GM18520 (cell line): ENCODE data around the gene MAOB.
"Not testable (repeated sequence)": the region's sequence is repeated elsewhere in the genome, so short reads cannot be mapped to it uniquely, and the experiment has no call there.

ENCODE experiments used
- ATAC-seq: cut with Tn5 transposase; IDR thresholded peaks from one replicate; pipeline ENCODE4 v1.9.1; 2021; ENCODE audit not compliant: unreplicated experiment

The MAOB gene

DNA sequence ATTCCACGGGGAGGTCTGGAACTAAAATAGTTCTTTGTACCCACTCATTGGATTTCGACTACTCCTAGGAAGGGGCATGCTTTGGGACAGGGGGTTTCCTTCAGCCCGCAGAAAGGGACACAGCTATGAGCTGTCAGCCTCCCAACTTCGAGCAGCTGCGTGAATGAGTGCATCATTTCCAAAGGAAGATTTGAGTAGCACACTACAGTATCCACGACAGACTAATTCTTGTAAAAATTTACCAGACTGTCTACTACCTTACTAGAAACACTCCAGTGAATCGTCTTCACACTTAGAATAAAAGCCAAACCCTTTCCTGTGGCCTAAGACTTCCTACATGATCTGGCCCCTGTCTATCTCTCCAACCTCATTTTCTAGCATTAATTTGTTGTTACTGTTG, 124.2 kb downstream of the MAOB start:
- no peak for ATAC-seq

GRCh38 chrX:43756076-43756475, 126.2 kb downstream of the MAOB start:
- no peak for ATAC-seq

- no peak for ATAC-seq
Measured at GRCh38 chrX:43753637-43754036, 128.6 kb downstream of the MAOB start.

DNA sequence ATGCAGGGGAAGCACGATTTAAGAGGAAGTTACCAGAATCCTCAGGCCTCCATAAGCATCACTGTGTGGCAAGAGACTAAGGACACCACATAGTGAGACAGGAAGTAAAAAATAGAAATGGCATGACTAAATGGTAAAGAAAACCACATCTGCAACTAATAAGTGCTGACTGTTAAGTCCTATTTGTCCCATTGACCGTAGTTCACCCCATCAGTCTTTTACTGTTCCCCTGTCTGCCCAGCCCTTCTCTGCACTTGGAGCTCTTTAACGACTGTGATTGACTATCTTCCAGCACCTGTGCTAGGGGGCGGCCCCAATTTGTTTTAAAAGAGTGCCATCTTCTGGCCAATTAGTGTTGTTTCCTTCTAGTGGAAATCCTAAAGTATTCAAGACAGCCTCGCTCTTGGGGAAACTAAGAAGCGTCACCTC, 132.0 kb downstream of the MAOB start:
- ATAC-seq: no peak

DNA sequence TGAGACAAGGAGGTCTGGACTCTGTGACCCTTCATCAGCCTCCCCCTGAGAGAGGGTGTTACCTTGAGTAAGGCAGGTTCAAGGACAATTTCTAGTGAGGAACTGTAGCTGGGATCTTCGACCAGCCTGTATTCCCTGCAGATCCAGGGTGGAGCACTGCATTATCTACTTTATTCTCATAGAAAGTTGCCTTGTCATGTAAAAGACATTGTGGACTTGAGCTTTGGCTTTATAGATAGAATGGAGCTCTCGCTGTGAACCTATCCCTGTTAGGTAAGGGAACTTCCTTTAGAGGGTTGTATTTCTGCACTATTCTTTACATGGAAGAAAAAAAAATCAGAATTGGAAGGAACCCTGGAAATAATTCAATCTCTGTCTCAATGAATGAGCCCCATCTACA, 134.8 kb downstream of the MAOB start:
- no peak for ATAC-seq

DNA sequence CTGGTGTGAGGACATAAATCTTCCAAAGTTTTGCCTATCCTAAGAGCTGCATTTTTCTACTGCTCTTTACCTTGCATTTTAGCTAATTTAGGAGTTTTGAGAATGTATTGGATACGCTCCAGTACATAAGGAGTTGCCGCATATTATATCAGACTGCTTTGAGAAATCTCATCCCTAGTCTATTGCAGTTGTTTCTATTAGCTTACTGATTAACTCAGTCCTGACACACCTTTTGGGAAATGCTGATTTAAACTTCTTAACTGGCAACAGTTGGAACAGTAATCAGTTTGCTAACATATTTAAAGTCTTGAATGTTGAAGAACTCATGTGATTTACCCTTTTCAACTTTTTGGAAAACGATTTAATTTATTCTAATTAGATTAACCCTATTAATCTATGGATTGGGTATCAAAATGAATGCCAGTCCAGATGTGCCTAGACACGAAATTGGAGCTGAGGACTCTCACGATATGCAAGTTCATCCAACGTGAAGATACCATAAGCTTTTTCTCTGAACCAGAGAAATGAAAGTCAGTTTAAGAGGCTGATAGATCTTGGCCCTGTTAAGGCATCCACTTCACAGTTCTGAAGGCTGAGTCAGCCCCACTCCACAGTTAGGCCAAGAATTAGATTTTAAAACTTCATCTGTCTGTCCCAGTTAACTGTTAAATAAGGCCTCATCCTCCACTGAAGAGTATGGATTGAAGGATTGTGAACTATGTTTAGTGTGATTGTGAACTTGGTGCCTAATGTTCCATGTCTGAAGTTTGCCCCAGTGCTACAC, 136.1 kb downstream of the MAOB start:
- no peak for ATAC-seq

DNA sequence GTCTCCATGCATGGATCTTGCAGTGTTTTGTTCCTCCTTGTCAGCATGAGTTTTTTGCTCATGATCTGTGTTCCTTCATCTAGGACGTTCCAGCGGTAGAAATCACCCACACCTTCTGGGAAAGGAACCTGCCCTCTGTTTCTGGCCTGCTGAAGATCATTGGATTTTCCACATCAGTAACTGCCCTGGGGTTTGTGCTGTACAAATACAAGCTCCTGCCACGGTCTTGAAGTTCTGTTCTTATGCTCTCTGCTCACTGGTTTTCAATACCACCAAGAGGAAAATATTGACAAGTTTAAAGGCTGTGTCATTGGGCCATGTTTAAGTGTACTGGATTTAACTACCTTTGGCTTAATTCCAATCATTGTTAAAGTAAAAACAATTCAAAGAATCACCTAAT, 138.0 kb downstream of the MAOB start:
- ATAC-seq: no peak

DNA sequence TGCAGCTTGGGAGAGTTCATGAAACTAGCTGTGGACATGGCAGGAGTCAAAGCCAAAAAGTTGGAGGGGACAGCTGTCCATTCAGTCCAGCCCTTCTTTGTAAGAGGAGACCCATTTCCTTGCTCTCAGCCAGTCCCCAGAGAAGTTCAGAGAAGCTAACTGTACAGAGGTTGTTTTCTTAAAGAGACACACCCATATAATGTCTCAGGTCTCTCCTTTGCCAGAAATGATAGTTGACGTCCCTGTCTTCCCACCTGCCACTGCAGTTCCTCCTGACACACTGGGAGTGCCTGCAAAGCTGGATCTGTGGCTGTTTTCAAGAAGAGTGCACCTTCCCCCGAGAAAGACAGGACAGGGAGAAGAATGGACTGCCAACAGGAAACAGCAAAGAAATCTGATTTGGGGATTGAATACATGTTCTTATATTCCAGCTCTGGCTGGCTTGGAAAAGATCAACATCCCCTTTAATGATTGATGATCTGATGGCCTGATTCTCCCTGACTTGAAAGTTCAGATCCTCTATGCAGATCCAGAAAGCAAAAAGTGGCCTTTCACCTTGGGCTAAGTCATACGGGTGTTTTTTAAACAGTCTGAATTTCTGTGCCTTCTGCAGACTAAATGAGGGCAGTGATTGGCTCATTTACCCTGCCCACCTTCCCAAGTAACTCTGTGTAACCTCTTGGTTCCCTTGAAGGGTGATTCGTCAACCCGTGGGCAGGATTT, 139.0 kb downstream of the MAOB start:
- ATAC-seq: no peak

- ATAC-seq: no peak
Measured at GRCh38 chrX:43741843-43742573, 140.2 kb downstream of the MAOB start.

DNA sequence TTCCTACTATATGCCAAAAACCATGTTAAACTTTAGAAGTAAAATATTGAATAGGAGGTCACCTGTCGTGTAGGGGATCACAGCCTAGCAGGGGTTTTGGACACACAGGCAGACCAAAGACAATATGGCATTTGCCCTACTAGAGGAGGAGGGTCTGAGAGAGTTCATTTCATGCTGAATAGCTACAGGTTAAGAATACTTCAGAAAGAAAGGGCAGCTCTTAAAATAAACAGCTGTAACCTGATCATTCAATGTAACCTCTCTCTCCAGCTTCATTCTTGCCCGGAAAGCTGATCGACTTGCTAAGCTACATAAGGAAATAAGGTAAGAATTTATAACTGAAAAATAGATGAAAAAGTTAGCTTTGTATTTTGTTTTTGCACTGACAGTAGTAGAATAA, 146.3 kb downstream of the MAOB start:
- ATAC-seq: no peak

- no peak for ATAC-seq
Measured at GRCh38 chrX:43735534-43735933, 146.7 kb downstream of the MAOB start.

DNA sequence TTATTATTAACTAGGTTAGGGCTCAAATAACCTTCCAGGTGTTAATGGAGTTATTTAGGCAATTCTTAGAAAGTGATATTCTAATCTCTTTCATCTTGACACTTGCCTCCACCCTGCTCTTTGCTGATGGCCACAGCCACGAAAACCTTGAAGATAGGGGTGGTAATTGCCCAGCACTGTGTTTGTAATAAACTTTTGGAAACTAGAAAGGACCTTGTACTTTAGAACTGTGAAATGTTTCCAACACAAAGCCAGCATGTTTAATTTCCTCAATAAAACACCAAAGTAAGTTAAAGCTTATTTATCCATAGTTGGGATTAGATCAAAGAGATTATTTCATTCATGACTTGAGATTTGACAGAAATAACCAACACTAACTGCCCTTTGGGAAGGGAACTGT, 147.8 kb downstream of the MAOB start:
- ATAC-seq: no peak

GRCh38 chrX:43733699-43734098, 148.6 kb downstream of the MAOB start:
- no peak for ATAC-seq

- ATAC-seq: no peak
Measured at GRCh38 chrX:43731086-43731485, 151.2 kb downstream of the MAOB start.

- no peak for ATAC-seq
Measured at GRCh38 chrX:43728966-43729365, 153.3 kb downstream of the MAOB start.

DNA sequence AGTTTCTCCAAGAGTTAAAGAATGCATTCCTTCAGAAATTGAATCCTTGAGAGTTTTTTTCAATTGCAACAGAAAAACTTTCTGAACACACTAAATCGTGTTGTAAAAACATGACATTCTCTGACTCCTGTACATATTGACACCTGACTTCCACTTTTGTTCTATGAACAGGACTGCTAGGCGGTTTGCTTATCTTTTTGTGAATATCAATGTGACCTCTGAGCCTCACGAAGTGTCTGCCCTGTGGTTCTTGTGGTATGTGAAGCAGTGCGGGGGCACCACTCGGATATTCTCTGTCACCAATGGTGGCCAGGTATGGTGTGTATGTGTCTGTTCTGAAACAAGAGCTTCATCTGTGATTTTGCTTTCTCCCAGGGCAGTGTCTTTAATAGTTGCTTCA, 154.2 kb downstream of the MAOB start:
- ATAC-seq: no peak

- ATAC-seq: not testable (repeated sequence)
Measured at GRCh38 chrX:43727254-43727653, 155.0 kb downstream of the MAOB start.

GRCh38 chrX:43725227-43725626, 157.0 kb downstream of the MAOB start:
- ATAC-seq: not testable (repeated sequence)

GRCh38 chrX:43720961-43721360, 161.3 kb downstream of the MAOB start:
- no peak for ATAC-seq

DNA sequence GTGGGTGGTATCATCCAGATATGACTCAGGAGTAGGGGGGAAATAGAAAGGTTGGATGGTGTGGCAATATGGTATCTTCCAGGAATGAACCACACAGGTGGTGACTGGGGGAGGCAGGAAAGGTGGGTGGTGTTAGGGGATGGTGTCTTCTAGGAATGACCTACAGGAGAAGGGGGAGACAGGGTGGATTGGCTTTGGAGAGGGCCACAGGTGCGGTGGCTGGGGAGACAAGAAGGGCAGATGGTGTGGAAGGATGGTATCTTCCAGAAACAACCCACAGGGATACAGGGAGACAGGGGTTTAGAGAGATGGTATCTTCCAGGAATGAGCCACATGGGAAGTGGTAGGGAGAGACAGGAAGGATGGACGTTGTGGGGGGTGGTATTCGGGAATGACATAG, 162.2 kb downstream of the MAOB start:
- ATAC-seq: no peak

DNA sequence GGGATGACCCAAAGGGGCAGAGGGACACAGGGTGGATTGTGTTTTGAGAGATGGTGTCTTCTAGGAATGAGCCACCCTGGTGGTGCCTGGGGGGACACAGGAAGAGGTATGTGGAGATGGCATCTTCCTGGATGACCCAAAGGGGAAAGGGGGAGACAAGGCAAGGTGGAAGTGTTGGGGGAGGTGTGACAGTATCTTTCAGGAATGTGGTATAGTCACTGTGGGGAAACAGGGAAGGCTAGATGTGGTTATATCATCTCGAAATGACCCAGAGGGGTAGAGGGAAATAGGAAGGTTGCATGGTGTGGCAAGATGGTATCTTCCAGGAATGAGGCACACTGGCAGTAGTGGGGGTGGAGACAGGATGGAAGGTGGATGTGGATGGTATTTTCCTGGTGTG, 163.3 kb downstream of the MAOB start:
- no peak for ATAC-seq

DNA sequence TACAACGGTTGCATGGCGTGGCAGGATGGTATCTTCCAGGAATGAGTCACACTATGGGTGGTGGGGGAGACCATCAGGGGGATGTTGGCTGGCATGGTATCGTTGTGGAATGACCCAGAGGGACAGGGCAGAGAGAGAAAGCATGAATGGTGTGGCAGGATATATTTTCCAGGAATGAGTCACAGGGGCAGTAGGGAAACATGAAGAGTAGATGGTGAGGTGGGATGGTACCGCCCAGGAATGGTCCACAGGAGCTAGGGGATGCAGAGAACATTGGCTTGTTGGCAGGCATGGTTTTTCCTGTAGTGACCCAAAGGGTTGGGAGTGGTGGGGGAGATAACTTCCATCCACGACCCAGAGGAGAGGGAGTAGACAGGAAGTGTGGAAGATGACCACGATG, 163.7 kb downstream of the MAOB start:
- no peak for ATAC-seq
